GM18867 (cell line): Measurements from ENCODE around the gene STON1.
"Not testable (repeated sequence)": the region's sequence is repeated elsewhere in the genome, so short reads cannot be mapped to it uniquely, and the experiment has no call there.

Experiments used
- ATAC-seq: cut with Tn5 transposase; IDR thresholded peaks from one replicate; pipeline ENCODE4 v1.9.1; 2021; ENCODE audit warnings: mild to moderate bottlenecking, moderate library complexity; ENCODE audit not compliant: unreplicated experiment

The STON1 gene

GRCh38 chr2:48569433-48569832, 39.5 kb downstream of the STON1 start:
- no peak for ATAC-seq

DNA sequence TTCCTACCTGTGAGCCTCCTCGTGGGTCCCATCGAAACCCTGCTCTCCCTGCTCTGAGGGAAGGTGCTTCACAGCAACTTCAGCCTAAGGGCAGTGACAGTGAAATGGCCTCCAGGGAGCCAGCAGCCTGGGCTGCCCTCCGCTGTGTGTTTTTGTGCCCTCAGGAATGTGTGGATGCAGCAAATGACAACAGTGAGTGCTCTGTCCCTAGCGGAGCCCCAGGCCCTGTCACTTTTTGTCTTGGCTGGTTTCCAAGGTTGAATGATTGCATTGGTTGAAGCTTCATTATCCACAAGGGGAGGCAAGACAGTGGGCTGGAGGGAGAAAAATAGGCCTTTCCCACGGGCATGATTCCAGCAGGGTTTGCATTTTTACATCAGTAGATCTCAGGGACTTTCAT, 42.9 kb downstream of the STON1 start:
- ATAC-seq = no peak

DNA sequence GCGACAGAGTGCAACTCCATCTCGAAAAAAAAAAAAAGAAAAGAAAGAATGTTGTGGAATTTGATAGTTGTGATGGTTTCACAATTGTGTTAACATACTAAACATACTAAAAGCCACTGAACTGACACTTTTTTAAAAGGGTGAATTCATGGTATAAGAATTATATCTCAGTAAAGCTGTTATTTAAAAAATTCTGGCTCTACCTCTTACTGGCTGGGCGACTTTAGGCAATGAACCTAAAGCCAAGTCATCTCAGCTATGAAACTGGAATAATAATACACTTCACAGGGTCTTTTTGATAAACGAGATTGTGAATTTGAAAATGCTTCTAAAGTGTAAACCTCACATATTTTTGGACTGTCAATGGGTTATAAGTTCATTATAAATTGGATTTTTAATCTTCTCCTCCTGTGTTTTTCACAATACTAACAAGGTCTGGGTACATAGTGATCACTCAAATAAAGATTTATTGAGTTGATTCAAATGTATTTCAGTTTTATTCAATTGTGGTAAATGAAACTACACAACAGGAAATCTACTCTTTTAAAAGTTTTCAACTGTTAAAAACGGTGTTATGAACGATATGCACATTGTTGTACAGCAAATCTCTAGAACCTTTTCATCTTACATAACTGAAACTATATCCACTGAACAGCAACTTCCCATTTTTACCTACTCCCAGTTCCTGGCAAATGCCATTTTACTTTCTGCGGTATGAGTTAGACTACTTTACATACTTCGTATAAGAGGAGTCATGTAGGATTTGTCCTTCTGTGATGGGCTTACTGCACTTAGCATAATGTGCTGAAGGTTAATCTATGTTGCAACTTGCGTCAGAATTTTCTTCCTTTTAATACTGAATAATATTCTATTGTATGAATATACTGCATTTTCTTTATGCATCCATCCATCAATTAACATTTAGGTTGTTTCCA, 44.7 kb downstream of the STON1 start:
- ATAC-seq = no peak

DNA sequence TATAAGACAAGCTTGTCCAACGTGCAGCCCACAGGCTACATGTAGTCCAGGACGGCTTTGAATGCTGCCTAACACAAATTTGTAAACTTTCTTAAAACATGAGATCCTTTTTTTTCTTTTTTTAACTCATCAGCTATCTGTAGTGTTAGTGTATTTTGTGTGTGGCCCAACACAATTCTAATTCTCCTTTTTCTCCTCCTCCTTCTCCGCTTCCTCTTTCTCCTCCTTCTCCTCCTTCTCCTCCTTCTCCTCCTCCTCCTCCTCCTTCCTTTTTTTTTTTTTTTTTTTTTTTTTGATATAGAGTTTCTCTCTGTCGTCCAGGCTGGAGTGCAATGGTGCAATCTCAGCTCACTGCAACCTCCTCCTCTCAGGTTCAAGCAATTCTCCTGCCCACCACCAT, 48.4 kb downstream of the STON1 start:
- no peak for ATAC-seq

GRCh38 chr2:48583961-48584360, 54.0 kb downstream of the STON1 start:
- no peak for ATAC-seq

GRCh38 chr2:48584551-48584950, 54.6 kb downstream of the STON1 start:
- no peak for ATAC-seq

DNA sequence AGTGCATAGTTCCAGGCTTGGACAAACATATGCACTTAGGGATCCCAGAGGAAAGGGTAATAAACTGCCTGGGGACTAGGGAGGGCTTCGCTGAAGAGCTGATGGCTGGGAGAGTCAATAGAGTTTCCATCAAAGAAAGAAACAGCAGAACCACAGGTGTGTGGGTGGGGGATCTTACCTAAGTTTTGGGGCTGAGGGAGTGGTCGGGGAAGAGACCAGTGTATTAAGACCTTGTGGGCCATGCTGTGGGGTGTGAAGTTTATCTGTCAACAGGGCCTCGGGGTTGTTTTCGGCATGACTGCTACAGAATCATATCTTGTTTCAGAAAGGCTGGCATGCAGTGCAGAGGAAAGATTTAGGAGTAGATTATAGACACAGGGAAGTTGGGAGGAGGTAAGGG, 56.5 kb downstream of the STON1 start:
- no peak for ATAC-seq

GRCh38 chr2:48587560-48587959, 57.6 kb downstream of the STON1 start:
- no peak for ATAC-seq

DNA sequence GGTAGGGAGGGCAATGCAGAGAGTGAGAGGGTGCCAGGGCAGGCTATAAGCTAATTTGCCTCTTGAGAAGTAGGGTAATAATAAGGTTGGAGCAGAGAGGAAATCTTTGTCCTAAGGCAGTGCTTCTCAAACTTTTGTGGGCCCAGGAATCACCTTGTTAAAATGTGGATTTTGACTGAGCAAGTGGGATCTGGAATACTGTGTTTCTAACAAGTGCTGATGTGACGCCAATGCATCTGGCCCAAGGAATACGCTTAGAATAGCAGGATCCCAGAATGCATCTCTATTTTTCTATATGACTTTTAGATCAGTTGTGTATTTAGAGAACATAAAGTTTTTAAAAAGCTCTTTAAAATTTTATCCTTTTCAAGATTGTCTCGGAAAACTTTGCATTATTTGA, 58.0 kb downstream of the STON1 start:
- no peak for ATAC-seq

- no peak for ATAC-seq
Measured at GRCh38 chr2:48588745-48589144, 58.8 kb downstream of the STON1 start.

DNA sequence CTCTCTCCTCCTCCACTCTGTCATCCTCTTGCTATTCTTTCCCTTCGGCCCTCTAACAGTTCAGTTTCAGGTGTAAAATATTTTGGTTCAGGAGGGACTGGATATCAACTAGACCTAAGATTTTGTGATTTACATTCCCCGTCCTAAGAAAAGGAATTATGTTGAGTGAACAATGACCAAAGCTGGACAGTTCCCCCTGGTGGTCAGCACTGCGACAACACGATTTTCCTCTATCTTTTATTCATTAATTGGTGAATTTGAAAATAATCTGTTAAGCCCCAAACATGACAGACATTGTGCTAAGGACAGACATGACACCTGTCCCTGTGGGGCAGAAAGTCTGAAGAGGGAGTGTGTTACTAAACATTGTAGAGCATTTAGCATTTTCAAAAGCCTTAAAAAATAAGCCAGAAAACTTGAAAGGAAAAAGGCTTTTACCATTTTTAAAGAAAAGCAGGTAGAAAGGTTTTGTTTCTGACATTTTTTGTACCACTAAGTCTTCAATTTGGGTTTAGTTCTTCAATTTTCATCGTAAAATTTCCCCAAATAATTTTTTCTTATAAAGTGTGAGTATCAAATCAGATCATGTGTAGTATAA, 59.3 kb downstream of the STON1 start:
- ATAC-seq = no peak

- ATAC-seq = no peak
Measured at GRCh38 chr2:48590017-48590416, 60.1 kb downstream of the STON1 start.

GRCh38 chr2:48592067-48592466, 62.1 kb downstream of the STON1 start:
- no peak for ATAC-seq

DNA sequence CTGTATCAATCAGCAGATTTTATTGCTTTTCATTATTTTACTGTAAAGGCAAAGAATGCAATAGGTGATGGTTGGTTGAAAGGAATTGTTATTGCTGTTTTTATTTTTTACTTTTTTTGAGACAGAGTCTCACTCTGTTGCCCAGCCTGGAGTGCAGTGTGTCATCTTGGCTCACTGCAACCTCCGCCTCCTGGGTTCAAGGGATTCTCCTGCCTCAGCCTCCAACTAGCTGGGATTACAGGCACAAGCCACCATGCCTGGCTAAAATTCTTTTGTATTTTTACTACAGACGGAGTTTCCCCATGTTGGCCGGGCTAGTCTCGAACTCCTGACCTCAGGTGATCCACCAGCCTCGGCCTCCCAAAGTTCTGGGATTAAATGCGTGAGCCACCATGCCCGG, 66.8 kb downstream of the STON1 start:
- ATAC-seq = not testable (repeated sequence)

DNA sequence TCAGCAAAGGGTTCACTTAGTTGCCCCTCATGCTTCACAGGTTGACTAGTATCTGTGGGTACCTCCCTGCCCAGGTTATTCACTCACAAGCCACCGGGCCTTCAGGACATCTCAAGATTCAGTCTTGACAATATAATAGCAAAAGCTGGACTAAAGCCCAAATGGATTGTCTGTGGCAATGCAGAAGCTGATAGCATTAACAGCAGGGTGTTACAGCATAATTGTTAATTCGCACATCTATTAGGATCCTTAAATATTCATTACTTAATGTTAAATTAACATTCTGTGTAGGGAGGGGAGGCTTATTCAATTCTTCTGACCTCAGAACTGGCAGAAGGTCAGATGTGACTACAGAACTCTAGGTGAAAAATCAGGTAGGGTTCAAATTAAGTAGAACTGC, 67.5 kb downstream of the STON1 start:
- no peak for ATAC-seq

GRCh38 chr2:48600204-48600813, 70.4 kb downstream of the STON1 start:
- ATAC-seq = peak; percentile 50

- ATAC-seq = no peak
Measured at GRCh38 chr2:48600917-48601316, 71.0 kb downstream of the STON1 start.

GRCh38 chr2:48601349-48601748, 71.4 kb downstream of the STON1 start:
- peak; percentile 62 for ATAC-seq

- ATAC-seq = no peak
Measured at GRCh38 chr2:48605482-48606175, 75.7 kb downstream of the STON1 start.

- ATAC-seq = no peak
Measured at GRCh38 chr2:48607307-48608014, 77.5 kb downstream of the STON1 start.

- no peak for ATAC-seq
Measured at GRCh38 chr2:48613211-48613610, 83.3 kb downstream of the STON1 start.
